ENCODE data around the gene CCDC157. TPM values are rescaled to one million over a fixed set of nuclear protein-coding genes. Genes with fewer than 3 reads are reported as not detected.

CCDC157 gene
- total and polyA plus RNA-seq, 8 donors: 1.1 to 8.2 (median 1.4) TPM

DNA sequence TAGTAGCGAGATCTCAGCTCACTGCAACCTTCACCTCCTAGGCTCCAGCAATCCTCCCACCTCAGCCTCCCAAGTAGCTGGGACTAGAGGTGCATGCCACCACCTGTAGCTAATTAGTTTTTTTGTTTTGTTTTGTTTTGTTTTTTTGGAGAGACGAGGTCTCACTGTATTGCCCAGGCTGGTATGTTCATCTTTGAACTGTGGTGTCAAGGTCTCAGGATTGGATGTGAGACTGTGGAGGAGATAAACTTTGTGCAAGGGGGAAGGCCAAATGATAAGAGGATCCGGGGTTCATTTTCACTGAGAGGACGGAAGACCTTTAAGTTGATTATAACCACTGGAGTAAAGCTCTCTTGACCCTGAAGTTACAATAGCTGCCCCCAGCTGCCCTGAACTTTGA, 48.9 kb downstream of the CCDC157 start:
- Histone ChIP-seq H3K27ac (no peak overlapping the region), H3K27me3 (no peaks in the 10 kb centered on the region), H3K36me3 (peaks cover 0 to 1% (median 0%) of the 10 kb centered on the region in 3 donors), H3K4me3 (no peak overlapping the region), H3K4me1 (no peaks in the 10 kb centered on the region), H3K9me3 (no peaks in the 10 kb centered on the region)
- ATAC-seq: no peak
- intact Hi-C loops (cut with DNase I): no loop called here
- TF ChIP-seq, protein P1, sequence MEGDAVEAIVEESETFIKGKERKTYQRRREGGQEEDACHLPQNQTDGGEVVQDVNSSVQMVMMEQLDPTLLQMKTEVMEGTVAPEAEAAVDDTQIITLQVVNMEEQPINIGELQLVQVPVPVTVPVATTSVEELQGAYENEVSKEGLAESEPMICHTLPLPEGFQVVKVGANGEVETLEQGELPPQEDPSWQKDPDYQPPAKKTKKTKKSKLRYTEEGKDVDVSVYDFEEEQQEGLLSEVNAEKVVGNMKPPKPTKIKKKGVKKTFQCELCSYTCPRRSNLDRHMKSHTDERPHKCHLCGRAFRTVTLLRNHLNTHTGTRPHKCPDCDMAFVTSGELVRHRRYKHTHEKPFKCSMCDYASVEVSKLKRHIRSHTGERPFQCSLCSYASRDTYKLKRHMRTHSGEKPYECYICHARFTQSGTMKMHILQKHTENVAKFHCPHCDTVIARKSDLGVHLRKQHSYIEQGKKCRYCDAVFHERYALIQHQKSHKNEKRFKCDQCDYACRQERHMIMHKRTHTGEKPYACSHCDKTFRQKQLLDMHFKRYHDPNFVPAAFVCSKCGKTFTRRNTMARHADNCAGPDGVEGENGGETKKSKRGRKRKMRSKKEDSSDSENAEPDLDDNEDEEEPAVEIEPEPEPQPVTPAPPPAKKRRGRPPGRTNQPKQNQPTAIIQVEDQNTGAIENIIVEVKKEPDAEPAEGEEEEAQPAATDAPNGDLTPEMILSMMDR (IDR thresholded peaks at IDR 0.05): no peak
- FAIRE-seq: no peak
- 48 to 66% methylated on average over 4 of the region's 4 CpGs for WGBS, 2 donors
- DNase-seq: no peak

DNA sequence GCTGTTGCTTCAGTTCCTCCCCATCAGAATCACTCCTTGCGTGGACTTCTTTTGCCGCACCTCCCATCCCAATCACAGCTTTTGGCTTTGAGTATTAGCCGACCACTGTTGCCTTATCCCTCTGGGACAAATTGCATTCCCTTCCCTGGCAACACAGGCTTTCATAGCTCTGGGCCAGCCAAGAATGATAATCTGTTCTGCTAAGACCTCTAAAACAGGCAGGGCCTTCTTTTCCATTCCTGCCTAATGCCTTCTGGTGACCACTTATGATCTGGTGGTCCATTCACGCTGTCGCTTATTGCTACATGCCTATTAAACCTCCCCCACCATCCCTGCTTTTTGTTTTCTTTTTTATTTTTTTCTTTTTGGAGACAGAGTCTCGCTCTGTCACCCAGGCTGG, 49.6 kb downstream of the CCDC157 start:
- Histone ChIP-seq H3K36me3 (peaks cover 0 to 4% (median 0%) of the 10 kb centered on the region in 3 donors), H3K27ac (no peak overlapping the region), H3K4me3 (no peak overlapping the region), H3K9me3 (no peaks in the 10 kb centered on the region), H3K4me1 (no peaks in the 10 kb centered on the region), H3K27me3 (no peaks in the 10 kb centered on the region)
- 80 to 95% methylated on average over 6 of the region's 6 CpGs for WGBS, 2 donors
- FAIRE-seq (no peak), DNase-seq (no peak), ATAC-seq (no peak)
- TF ChIP-seq, protein P1 (IDR thresholded peaks at IDR 0.05): no peak
- intact Hi-C loops (cut with DNase I): no loop called here

GRCh38 chr22:30408388-30409102, 51.7 kb downstream of the CCDC157 start:
- Histone ChIP-seq H3K27me3 (no peaks in the 10 kb centered on the region), H3K36me3 (peaks cover 0 to 4% (median 0%) of the 10 kb centered on the region in 3 donors), H3K4me3 (no peak overlapping the region), H3K27ac (no peak overlapping the region), H3K4me1 (no peaks in the 10 kb centered on the region), H3K9me3 (no peaks in the 10 kb centered on the region)
- ATAC-seq (peak in 1 of 4 donors; percentile 18), FAIRE-seq (no peak), DNase-seq (no peak)
- 88 to 93% methylated on average over 13 of the region's 13 CpGs for WGBS, 2 donors
- TF ChIP-seq, protein P1 (IDR thresholded peaks at IDR 0.05): no peak
- intact Hi-C loops (cut with DNase I): no loop called here

- H3K4me3 ChIP-seq: no peak overlapping the region
- DNase-seq (no peak), ATAC-seq (no peak), FAIRE-seq (no peak)
- TF ChIP-seq, protein P1 (IDR thresholded peaks at IDR 0.05): no peak
- H3K36me3 ChIP-seq: peaks cover 0 to 4% (median 0%) of the 10 kb centered on the region in 3 donors
- no peak overlapping the region for H3K27ac ChIP-seq
- no peaks in the 10 kb centered on the region for H3K27me3 ChIP-seq
- no peaks in the 10 kb centered on the region for H3K9me3 ChIP-seq
- intact Hi-C loops (cut with DNase I): no loop called here
- H3K4me1 ChIP-seq: no peaks in the 10 kb centered on the region
- WGBS, 2 donors: 90 to 93% methylated on average over 3 of the region's 3 CpGs
Measured at GRCh38 chr22:30411780-30412179, 55.0 kb downstream of the CCDC157 start.

GRCh38 chr22:30413001-30413400, 56.2 kb downstream of the CCDC157 start:
- no peak for DNase-seq
- Histone ChIP-seq H3K9me3 (no peaks in the 10 kb centered on the region), H3K27me3 (no peaks in the 10 kb centered on the region), H3K27ac (no peak overlapping the region), H3K4me3 (no peak overlapping the region), H3K4me1 (no peaks in the 10 kb centered on the region), H3K36me3 (peaks cover 0 to 4% (median 0%) of the 10 kb centered on the region in 3 donors)
- no peak for ATAC-seq
- FAIRE-seq: no peak
- intact Hi-C loops (cut with DNase I): no loop called here
- TF ChIP-seq, protein P1 (IDR thresholded peaks at IDR 0.05): no peak
- WGBS, 2 donors: 90 to 93% methylated on average over 4 of the region's 4 CpGs

Data from pancreas (tissue), 10 donors.